ENCODE data around the gene TTC34. TPM values are rescaled to one million over a fixed set of nuclear protein-coding genes. Genes with fewer than 3 reads are reported as not detected.
"Not testable (repeated sequence)": the region's sequence is repeated elsewhere in the genome, so short reads cannot be mapped to it uniquely, and the experiment has no call there.

TTC34 gene
- total RNA-seq, 1 donor = 0.27 TPM

DNA sequence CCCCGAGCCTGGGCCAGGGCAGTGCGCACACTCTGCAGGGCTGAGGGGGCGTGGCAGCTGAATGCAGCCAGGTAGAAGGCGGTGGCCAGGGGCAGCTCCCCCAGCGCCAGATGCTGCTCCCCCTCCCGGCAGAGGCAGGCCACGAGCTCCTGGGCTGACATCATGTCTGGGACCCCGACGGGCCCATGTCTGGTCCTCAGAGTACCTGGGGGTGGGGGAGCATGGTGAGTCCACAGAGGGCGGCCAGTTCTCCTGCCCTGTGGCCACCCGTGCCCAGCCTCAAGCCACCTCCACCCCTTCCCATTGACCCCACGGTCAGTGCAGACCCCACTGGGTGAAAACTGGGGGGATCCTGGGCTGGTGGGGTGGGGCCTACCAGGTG, 838 bp downstream of the TTC34 start:
- DNase-seq (ENCODE audit: low read depth in 2 of 3, low spot score in 2 of 3) = no peak

DNA sequence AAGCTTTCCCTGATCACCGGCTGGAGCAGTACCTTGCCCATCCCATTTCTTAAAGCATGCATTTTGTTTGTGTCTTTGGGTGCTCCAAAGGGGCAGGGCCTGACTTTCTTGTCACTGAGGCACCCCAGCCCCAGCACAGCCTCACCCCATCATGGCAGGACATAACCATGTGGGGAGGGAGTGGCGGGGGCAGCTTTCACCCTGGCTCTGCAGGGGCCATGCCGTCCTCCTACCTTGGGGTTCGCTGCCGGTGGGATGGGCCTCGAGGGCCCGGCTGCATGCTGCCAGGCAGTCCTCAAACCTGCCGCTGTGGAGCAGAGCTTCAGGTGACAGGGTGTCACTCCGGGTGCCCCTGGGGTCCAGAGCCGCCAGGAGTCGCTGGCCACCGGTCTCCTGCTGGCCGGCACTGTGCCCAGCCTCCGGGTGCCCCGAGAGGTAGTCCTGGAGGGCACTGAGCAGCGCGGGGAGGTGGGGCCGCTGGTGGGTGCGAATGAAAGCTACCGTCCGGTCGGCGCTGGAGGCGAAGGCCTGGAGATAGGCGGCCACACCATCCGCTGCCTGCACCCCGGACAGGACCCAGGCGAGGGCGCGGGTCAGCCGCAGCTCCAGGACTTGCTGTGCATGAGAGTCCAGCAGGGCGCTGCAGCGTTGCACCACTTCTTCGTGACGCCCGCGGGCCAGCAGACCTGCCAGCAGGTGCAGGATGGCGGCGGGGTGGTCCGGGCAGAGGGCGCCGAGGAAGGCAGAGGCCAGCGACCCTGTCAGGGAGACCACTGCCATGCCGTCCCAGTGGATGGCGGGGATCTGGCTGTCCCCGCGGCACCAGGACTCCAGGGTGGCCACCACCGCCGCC, 1.5 kb downstream of the TTC34 start:
- no peak for DNase-seq (ENCODE audit: low read depth in 2 of 3, low spot score in 2 of 3)

DNA sequence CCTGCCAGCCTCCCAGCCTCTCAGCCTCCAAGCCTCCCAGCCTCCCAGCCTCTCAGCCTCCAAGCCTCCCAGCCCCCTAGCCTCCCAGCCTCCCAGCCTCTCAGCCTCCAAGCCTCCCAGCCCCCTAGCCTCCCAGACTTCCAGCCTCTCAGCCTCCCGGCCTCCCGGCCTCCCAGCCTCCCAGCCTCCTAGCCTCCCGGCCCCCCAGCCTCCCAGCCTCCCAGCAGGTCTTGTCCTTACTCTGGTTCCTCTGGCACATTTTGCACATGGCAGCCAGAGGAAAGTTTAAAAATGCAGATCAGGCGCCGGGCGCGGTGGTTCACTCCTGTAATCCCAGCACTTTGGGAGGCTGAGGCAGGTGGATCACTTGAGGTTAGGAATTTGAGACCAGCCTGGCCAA, 2.5 kb downstream of the TTC34 start:
- DNase-seq (ENCODE audit: low read depth in 2 of 3, low spot score in 2 of 3) = not testable (repeated sequence)

DNA sequence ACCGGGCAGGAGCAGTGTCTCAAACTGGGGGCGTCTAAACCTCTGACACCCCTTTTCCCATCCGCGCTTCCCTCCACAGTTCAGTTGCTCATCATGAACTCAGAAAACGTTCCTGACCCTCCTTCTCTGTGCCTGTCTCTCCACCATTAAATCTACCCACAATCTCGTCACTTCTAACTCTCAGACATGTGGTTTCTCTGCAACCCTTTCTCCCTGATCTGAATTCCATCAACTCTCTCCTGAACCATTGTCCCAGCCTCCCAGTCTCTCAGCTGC, 3.8 kb downstream of the TTC34 start:
- DNase-seq (ENCODE audit: low read depth in 2 of 3, low spot score in 2 of 3) = no peak

DNA sequence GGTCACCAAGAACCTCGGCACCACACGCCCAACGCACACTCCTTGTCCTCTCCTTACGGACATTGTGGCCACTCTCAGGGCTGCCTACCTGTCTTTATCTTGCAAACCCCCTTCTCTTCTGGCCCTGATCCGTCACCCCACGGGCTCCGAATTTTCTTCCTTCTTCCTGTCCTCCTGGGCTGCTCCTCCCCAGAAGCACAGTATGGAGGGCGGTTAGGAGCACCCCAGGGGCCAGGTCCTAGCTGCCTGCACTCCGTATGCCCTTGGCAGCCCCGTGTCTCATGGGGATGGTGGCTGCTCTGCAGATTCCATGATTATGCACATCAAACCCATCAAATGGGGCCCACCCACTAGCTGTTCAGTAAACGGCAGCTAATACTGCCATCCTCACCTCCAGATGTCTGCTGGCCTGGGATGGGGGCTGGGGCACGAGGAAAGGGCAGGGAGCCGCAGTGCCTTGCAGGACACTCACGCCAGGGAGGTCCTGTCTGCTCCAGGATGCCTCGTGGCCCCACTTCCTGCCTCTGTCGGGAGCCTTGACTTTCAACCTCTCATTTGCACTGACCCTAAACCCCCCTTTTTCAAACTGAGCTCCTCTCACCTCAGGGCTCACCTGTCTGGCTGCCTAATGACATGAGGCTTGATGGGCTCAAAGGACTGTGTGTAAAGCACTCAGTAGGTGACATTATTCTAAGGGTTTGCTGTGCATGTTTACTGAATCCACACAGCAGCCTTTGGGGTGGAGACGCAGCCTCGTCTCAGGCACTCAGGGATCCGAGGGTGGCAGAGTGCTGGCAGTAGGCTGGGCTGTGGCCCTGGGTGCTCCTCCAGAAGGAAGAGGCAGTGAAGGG, 4.4 kb downstream of the TTC34 start:
- no peak for DNase-seq (ENCODE audit: low read depth in 2 of 3, low spot score in 2 of 3)

DNA sequence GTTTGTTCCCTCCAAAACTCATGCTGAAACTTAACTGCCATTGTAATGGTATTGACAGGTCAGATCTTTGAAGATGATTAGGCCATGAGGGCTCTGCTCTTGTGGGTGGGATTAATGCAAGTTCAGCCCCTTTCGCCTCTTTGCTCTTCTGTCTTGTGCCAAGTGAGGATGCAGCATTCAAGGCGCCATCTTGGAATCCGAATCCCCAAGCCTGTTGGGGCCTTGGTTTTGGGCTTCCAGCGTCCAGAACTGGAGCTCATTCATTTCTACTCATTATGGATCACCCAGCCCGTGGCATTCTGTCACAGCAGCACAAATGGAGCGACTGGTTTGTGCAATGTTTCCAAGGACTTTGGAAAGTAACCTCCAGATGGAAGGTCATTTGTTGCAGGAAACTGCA, 5.6 kb downstream of the TTC34 start:
- DNase-seq (ENCODE audit: low read depth in 2 of 3, low spot score in 2 of 3) = no peak

DNA sequence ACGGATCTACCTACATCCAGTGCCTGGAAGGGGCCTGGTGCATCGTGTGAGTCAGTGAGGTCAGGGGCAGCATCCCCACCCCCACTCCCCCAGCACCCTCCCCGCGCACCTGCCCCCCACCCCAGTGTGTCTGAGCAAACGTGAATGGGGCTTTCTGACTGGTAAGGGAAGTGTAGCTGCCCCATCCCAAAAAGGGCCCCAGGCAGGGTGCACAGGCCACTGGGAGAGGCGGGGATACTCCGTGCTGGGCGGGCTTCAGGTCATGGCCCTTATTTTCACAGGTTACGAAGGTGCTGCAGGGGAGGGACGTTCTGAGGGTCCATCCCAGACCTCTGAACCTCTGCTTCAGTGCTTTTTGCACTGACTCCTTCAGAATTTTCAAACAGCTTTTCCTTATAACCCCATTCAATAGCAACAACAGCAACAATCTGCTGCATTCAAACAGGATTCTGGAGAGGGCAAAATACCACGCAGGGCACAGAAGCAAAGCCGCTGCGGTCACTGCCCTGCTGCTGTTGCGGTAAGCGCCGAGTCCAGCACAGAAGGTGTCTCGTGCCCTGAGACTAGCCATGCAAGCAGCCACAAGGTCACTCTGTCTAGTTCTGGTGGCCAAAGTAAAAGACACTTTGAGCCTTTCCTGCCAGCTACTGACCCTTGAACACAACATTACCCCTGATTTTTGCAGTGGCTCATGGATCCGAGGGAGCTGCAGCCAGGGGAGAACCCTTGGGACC, 10.3 kb downstream of the TTC34 start:
- DNase-seq (ENCODE audit: low read depth in 2 of 3, low spot score in 2 of 3) = no peak

DNA sequence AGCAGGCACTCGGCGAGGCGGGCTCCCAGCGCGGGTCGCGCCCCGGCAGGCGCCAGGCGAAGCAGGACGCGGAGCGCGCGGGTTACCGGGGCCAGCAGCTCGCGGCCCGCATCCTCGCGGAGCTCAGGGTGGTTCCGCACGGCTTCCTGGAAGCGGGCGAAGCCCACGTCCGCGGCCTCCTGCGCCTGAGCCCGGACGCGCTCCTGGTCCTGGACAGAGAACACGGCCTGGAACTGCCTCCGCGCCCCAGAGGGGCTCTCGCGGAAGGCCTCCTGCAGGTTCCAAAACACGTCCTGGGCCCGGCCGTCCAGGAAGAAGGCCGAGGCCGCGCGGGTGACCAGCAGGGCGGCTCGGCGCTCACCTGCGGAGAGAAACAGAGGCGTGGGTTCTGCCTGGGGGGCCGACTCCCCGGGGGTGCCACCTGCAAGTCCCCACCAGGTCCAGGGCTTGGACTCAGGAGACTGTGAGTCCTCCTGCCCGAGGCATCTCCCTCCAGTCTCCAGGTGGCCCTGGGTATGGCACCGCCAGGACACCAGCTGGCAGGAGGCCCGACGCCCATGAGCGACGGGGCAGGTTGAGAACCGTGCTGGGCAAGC, 11.4 kb downstream of the TTC34 start:
- no peak for DNase-seq (ENCODE audit: low read depth in 2 of 3, low spot score in 2 of 3)

DNA sequence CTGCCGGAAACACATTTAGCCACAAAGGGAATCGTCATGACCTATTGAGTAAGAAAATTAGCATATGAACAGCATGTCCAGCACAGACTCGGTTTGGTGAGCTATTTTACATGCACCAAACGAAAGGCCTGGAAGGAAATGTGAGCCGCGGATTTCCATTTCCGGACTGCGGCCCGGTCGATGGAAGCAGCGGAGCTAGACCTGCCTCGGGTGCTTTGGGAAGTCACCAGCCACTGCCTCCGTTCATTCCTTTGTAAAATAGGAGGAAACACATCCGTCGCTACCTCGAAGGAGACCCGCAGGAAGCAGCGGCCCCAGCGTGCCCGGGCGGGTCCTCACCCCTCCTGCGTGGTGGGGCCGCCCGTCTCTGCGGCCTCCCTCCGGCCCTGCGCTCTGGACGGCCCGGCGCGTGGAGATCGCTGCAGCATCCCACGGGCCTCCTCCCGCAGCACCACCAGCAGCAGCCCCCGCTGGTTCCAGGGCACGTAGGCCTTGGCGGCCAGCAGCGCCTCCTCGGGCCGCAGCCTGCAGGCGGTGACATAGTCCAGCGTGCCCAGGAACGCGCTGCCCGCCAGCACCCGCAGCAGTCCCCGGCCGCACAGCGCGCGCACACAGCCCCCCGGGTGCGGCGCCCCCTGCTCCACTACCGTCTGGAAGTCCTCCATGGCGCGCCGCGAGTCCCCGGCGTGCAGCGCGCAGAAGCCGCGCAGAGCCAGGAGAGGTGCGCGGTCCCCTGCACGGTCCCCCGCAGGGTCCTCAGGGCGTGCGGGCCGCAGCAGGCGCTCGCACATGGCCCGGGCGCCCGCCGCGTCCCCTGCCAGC, 12.1 kb downstream of the TTC34 start:
- DNase-seq (ENCODE audit: low read depth in 2 of 3, low spot score in 2 of 3) = peak in 2 of 3 donors; percentile 68 to 78

DNA sequence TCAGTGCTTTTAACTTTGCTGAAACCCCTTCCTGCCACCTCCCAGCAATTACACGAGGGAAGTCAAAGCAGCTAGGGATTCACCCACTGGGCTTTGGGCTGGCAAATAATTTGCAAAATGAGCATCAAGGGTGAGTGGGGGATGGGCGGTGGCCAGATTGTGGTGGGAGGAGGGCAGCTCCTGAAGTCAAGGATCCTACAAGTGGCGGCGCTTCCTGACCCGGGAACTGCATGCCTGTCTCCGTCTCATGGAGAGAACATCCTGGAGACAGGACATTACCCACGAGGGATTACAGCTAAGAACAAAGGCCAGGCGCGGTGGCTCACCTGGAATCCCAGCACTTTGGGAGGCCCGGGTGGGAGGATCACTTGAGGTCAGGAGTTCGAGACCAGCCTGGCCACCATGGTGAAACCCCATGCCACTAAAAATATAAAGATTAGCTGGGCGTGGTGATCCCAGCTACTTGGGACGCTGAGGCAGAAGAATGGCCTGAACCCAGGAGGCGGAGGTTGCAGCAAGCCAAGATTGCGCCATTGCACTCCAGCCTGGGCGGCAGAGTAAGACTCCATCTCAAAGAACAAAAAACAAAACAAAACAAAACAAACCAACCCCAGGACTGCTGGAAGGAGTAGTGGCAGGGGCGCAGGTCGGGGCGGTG, 12.9 kb downstream of the TTC34 start:
- no peak for DNase-seq (ENCODE audit: low read depth in 2 of 3, low spot score in 2 of 3)

DNA sequence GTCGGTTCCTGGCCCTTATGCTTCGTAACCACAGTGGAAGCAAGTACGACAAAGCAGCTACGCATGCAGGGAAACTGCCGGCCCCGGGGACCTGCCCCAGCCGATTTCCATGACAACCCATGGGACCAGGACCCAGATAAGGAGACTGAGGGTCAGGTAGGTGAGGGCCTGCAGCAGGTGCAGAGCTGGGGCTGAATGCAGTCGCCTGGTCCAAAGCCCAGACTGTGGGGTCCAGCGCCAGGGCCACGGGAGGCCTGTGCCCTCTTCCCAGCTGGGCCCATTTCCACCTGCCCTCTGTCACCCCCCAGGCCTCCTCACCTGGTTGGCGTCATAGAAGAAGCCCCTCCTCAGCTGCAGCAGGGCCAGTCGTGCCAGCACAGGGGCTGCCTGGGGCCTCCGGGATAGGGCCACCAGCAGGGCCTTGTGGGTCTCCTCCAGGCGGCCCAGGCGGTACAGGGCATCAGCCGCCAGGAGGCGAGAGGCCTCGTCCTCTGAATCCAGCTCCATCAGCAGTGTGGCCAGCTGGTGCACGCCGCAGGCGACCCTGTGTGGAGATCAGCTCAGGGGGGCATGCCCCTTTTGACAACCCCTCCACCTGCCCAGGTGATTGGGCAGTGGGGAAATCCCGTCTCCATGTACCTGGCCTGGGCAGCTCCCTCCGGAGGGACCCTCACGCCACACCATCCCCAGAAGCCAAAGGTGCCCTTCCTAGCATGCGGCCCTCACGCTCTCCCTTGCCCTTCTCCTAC, 14.2 kb downstream of the TTC34 start:
- DNase-seq (ENCODE audit: low read depth in 2 of 3, low spot score in 2 of 3) = no peak

DNA sequence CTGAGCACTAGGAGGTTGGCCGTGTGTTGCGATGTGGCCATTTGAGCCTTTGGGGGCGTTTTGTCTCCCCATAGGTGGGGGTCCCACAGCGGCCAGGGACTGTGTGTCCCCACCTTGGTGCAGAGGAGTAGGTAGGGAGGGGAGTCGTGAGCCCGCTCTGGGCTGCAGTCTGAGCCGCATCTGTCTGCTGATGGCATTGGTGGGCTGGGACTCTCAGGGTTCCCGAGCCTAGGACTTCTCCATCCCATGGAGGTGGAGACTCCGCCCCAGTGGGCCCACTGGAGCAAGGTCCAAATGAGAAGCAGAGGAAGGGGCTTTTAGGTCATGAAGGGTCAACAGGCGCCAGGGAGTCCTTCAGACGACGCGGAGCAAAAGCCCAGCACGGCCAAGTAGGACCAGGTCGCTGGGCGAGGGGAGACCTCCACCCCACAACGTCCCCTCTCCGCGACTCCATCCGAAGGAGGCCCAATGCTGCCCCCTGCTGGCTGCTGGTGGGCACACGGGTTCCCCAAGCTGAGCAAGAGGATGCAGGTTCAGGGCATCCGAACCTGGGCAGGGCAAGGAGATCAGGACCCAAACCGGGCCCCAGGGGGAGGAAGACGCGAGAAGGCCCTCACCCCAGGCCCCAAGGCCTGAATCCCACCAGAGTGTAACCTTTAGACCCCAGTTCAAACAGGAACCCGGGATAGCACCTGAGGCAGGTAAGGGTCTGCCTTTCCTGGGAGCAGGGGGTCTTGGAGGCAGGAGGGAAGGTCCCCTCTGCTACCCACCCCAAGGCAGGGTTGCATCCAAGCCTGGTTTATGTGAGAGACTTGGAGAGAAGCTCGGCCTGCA, 14.9 kb downstream of the TTC34 start:
- peak; percentile 49 to 68 (median 58) for DNase-seq (ENCODE audit: low read depth in 2 of 3, low spot score in 2 of 3)

DNA sequence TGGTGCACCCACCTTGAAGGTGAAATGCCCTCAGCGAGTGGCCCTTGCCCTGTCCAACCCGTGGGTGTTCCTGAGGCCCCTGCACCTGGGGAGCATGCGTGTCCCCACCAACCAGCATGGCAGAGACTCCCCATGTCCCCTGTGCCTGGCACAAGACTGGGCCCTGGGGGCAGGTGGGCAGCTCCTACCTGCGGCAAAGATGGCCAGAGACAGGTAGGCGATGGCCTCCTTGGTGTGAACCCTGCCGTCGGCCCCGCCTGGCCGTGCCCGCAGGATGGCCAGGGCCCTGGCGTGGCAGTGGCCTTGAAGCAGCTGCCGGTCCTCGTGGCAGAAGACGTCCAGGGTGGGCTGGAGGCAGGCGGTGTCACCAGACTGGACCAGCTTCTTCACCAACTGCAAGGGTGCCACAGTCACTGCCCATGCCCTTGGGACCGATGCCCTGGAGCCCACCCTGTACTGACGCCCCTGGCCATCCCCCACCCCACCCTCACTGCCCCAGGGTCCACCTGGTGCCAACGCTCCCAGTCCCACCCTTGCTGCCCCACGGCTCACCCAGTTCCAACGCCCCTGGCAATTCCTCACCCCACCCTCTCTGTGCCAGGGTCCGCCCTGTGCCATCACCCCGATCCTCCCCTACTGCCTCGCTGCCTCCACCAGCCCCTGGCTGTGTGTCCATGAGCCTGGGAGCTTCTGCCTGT, 15.7 kb downstream of the TTC34 start:
- DNase-seq (ENCODE audit: low read depth in 2 of 3, low spot score in 2 of 3) = no peak

DNA sequence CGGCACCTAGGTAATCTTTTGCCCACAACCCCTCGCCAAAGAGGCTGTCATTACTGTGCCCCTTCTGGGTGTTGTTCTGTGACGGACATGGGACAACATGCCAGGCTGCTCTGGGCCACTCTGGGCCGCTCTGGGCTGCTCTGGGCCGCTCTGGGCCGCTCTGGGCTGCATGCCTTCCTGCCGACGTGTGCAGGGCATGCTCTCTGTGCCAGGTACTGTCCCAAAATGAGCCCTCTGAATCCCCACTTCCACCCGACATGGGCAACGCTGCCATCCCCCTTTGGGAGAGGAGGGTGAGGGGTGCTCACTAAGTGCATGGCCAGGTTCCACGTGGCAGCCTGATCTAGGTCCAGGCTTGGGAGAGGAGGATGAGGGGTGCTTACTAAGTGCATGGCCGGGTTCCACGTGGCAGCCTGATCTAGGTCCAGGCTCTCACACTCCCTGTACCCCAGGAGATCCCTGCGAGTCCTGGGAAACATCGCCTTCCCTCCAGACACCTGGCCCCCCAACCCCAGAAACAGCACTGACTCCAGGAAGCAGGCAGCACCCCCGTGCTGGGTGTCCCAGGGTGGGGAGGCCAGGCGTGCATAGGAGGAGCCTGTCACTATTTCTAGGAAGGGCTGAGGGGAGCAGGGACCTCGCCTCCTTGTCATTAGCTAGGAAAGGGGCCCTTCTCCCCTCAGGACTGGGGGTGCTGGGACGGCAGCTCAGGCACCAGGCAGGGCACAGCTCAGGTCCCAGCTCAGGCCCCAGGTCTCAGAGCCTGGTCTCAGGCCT, 16.5 kb downstream of the TTC34 start:
- DNase-seq (ENCODE audit: low read depth in 2 of 3, low spot score in 2 of 3) = no peak

DNA sequence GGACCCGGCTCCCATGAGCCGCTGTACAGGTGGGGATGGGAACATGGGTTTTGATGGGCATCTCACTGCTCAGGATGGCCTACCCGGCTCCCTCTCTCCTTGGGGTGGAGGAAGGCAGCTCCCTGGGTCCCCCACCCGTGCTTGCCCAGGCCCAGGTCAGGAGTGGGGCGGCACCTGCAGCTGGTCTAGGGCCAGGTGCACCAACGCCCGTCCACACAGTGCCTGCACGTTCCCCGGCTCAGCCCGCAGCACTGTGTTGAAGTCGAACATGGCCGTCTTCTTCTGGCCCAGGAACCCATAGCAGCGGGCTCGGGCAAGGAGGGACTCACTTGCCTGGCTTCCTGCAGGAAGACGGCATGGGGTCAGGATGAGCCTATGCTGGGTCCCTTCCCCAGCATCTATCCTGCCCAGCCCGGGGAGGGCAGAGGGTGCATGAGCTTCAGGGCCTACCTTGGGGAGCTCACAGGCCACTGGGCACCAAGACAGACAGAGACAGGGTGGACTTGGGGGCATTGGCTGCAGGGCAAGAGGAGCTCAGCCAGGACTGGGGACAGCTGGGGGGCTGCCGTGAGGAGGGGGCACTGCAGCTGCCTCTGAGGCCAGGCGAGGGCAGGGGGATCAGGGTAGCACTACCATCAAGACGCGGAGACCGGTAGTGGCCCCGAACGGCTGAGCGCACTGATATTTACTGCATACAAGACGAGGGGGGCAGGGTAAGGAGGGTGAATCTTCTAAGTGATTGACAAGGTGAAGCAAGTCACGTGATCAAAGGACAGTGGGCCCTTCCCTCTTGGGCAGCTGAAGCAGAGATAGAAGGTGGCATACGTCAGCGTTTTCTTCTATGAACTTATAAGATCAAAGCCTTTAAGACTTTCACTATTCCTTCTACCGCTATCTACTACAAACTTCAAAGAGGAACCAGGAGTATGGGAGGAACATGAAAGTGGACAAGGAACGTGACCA, 17.8 kb downstream of the TTC34 start:
- no peak for DNase-seq (ENCODE audit: low read depth in 2 of 3, low spot score in 2 of 3)

DNA sequence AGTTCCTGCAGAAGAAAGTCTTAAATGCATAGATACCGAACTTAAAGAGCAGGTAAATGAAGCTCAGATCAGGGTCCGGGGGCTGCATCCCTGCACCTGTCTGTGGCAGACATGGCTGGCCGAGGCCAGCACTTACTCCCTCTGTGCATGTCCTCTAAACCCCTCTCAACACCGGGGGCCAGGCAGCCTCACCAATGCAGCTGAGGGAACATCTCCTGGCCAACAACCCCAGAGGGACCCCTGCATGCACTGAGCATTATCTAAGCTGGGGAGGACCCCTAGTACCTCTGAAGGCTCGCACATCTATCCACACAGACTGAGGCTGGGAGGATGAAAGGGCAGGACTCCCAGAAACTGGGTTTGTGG, 18.4 kb downstream of the TTC34 start:
- no peak for DNase-seq (ENCODE audit: low read depth in 2 of 3, low spot score in 2 of 3)
